A549 (cell line): ENCODE measurements around the gene AFG1L. TPM values are rescaled to one million over a fixed set of nuclear protein-coding genes. Genes with fewer than 3 reads are reported as not detected.

ENCODE experiments used
- ATAC-seq, 2 experiments: fragments of 200-7000 bp in 1 of 2; fragments of >200 bp in 1 of 2; cut with Nextera tagmentation in 1 of 2; cut with Tn5 transposase in 1 of 2; 3 replicates each; pipeline versions ENCODE4 v1.8.0 to v1.9.1; 2018 to 2020; ENCODE audit warnings: mild to moderate bottlenecking in 1 of 2, moderate library complexity in 1 of 2
- CTCF ChIA-PET: fragments of 300-600 bp; sonication (Branson Sonifier 250); formaldehyde crosslinking; extraction: SDS; loops from one replicate; lab custom pipeline; 2021; ENCODE audit warnings: antibody characterized with exemption, inconsistent platforms; lab: Yijun Ruan, JAX
- POLR2A ChIA-PET: fragments of 350-600 bp; formaldehyde crosslinking; extraction: SDS; loops from one replicate; lab custom pipeline; 2021; ENCODE audit warnings: antibody characterized with exemption, inconsistent platforms; lab: Yijun Ruan, JAX
- DNase-seq, 2 experiments: peaks; one replicate each; pipeline versions ENCODE4 v3.0.0 to v3.0.0-alpha.2; 2011 to 2016; ENCODE audit warnings: low read depth in 1 of 2, low spot score in 1 of 2
- FAIRE-seq: peaks from 2 replicates; lab custom pipeline; 2011; peaks lifted over from hg19 to GRCh38; lab: Jason Lieb, UNC
- H3K27ac ChIP-seq, 2 experiments: fragments of >200 bp; sonication (Bioruptor Twin); formaldehyde crosslinking; 3 replicates each; pipeline ENCODE4 v1.5.1; 2016 to 2017
- H3K4me1 ChIP-seq: fragments of >200 bp; sonication (Bioruptor Twin); formaldehyde crosslinking; 3 replicates; pipeline ENCODE4 v1.6.1; 2016
- H3K4me2 ChIP-seq: fragments of >200 bp; sonication (Bioruptor Twin); formaldehyde crosslinking; 3 replicates; pipeline ENCODE4 v1.6.1; 2016
- H3K4me3 ChIP-seq: fragments of >200 bp; sonication (Bioruptor Twin); formaldehyde crosslinking; 3 replicates; pipeline ENCODE4 v1.5.1; 2016
- H3K9me3 ChIP-seq: fragments of >200 bp; sonication (Bioruptor Twin); formaldehyde crosslinking; 3 replicates; pipeline ENCODE4 v1.6.1; 2016
- BHLHE40 ChIP-seq: IDR thresholded peaks from 2 replicates; pipeline ENCODE4 v1.6.1; 2012; ENCODE audit warnings: low read depth, low read length, inconsistent platforms
- CBX8 ChIP-seq: fragments of 200-600 bp; sonication (generic); IDR thresholded peaks from 2 replicates; pipeline ENCODE4 v1.6.1; 2016
- CEBPB ChIP-seq, 2 experiments: fragments of >200 bp in 1 of 2; sonication (Bioruptor Twin) in 1 of 2; formaldehyde crosslinking in 1 of 2; IDR thresholded peaks; 2 replicates each; pipeline ENCODE4 v1.6.1; 2012 to 2016
- CHD2 ChIP-seq: fragments of 150-350 bp; IDR thresholded peaks from 2 replicates; pipeline ENCODE4 v1.6.1; 2014; ENCODE audit warnings: low read length; ENCODE audit not compliant: partially characterized antibody
- EP300 ChIP-seq, 2 experiments: fragments of >200 bp; sonication (Bioruptor Twin); formaldehyde crosslinking; IDR thresholded peaks; 2 replicates in 1 of 2; 3 replicates in 1 of 2; pipeline ENCODE4 v1.6.1; 2016 to 2017
- HEYL ChIP-seq: fragments of 250-450 bp; sonication (Bioruptor Pico); IDR thresholded peaks from 2 replicates; pipeline ENCODE4 v1.8.0; 2021; ENCODE audit warnings: mild to moderate bottlenecking, moderate library complexity
- HOXB5 ChIP-seq: fragments of 250-450 bp; sonication (Bioruptor Pico); IDR thresholded peaks from 2 replicates; pipeline ENCODE4 v1.5.0; 2020; ENCODE audit warnings: mild to moderate bottlenecking, moderate library complexity
- JUNB ChIP-seq: fragments of >200 bp; sonication (Bioruptor Twin); formaldehyde crosslinking; IDR thresholded peaks from 2 replicates; pipeline ENCODE4 v1.6.1; 2016
- KDM5A ChIP-seq: fragments of 200-600 bp; sonication (generic); IDR thresholded peaks from 2 replicates; pipeline ENCODE4 v1.6.1; 2016; ENCODE audit warnings: antibody characterized with exemption, mild to moderate bottlenecking
- NFE2L2 ChIP-seq: fragments of 150-350 bp; conservative IDR thresholded peaks from 2 replicates; pipeline ENCODE4 v1.6.1; 2014; ENCODE audit warnings: low read length
- PHF8 ChIP-seq: fragments of 200-600 bp; sonication (generic); IDR thresholded peaks from 2 replicates; pipeline ENCODE4 v1.6.1; 2016; ENCODE audit warnings: low read depth, mild to moderate bottlenecking, antibody characterized with exemption, moderate library complexity, borderline replicate concordance
- POLR2A ChIP-seq: IDR thresholded peaks from 2 replicates; pipeline ENCODE4 v1.6.1; 2012; ENCODE audit warnings: mild to moderate bottlenecking, low read length
- POLR2AphosphoS2 ChIP-seq: conservative IDR thresholded peaks from 2 replicates; pipeline ENCODE4 v1.6.1; 2012; ENCODE audit warnings: low read length, improper control_type of control experiment, inconsistent platforms
- SREBF2 ChIP-seq: fragments of 450-650 bp; IDR thresholded peaks from 2 replicates; pipeline ENCODE4 v1.6.1; 2014; ENCODE audit warnings: mild to moderate bottlenecking, moderate library complexity
- TFCP2L1 ChIP-seq: fragments of 250-450 bp; sonication (Bioruptor Pico); IDR thresholded peaks from 2 replicates; pipeline ENCODE4 v1.5.0; 2021; ENCODE audit warnings: mild to moderate bottlenecking
- TP53 ChIP-seq: fragments of 250-450 bp; sonication (Bioruptor Pico); IDR thresholded peaks from 2 replicates; pipeline ENCODE4 v1.5.0; 2021; ENCODE audit warnings: mild to moderate bottlenecking, moderate library complexity
- ZC3H11A ChIP-seq: fragments of 450-650 bp; IDR thresholded peaks from 2 replicates; pipeline ENCODE4 v1.6.1; 2014; ENCODE audit warnings: antibody characterized with exemption, mild to moderate bottlenecking
- ZFP36 ChIP-seq: fragments of 450-650 bp; IDR thresholded peaks from 2 replicates; pipeline ENCODE4 v1.6.1; 2014; ENCODE audit warnings: borderline replicate concordance; ENCODE audit not compliant: partially characterized antibody
- ZNF302 ChIP-seq: fragments of 250-450 bp; sonication (Bioruptor Pico); IDR thresholded peaks from 2 replicates; pipeline ENCODE4 v1.9.0; 2021; ENCODE audit warnings: inconsistent platforms, mild to moderate bottlenecking, moderate library complexity
- WGBS: methylation state at CpG from one replicate; pipeline ENCODE4 v1.1.6; 2017; ENCODE audit errors: missing lambda C conversion rate; 5-methylcytosine and 5-hydroxymethylcytosine counted together
- polyA plus RNA-seq, 4 experiments: library from polyadenylated mRNA; depleted of rRNA in 3 of 4; stranded (reverse); fragments of >200 nt; fragmentation: RNase III in 1 of 4; extraction: RNeasy Plus Mini Kit Qiagen cat#74134 plus additional on column Dnase treatment in 1 of 4; gene quantifications; 2 replicates in 3 of 4; 3 replicates in 1 of 4; pipeline ENCODE4 v1.2.3, GENCODE V29; 2011 to 2017
- TF ChIP-seq, protein P1 (sequence below): fragments of >200 bp; sonication (Bioruptor Twin); formaldehyde crosslinking; IDR thresholded peaks from 2 replicates; pipeline ENCODE4 v1.6.1; 2016
- TF ChIP-seq, protein P2 (sequence below): fragments of 450-650 bp; IDR thresholded peaks from 2 replicates; pipeline ENCODE4 v1.6.1; 2014; ENCODE audit warnings: antibody characterized with exemption
- TF ChIP-seq, protein P3 (sequence below): IDR thresholded peaks from 2 replicates; pipeline ENCODE4 v1.6.1; 2012
- TF ChIP-seq, protein P4 (sequence below): fragments of >200 bp; sonication (Bioruptor Twin); formaldehyde crosslinking; IDR thresholded peaks from 3 replicates; pipeline ENCODE4 v1.6.1; 2016

Gene AFG1L
- polyA plus RNA-seq, 2 of the 4 experiments (the other 2 are of a cell fraction), result 1.3 to 2.3 TPM

DNA sequence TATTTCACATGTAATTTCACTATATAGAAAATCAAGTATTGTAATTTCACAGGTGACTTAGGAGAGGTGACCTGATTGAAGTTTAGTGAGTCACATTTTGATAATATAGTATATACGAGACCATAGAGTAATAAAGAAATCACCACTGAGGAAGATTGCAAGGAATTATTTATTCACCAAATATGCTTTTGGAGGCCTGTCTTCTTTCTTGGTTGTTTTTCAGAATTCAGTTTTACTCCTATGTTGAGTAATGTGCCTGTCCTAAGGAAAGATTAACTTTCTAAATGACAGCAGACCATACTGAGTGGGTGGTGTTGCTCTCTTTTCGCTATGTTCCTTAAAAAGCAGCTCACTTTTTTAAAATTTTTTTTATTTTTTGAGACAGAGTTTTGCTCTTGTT is 178.3 kb downstream of the AFG1L start:
- H3K4me2 ChIP-seq, result no peak overlapping the region
- DNase-seq (no peak), ATAC-seq (no peak), FAIRE-seq (no peak)
- no peak overlapping the region for H3K4me3 ChIP-seq
- ChIA-PET CTCF (no interaction called here), POLR2A (no interaction called here)
- H3K27ac ChIP-seq, result no peak overlapping the region
- TF ChIP-seq ZNF302 (CRISPR knock-in tag) (no peak), ZC3H11A (no peak), KDM5A (no peak), SREBF2 (no peak), EP300 (IDR thresholded peaks at IDR 0.05) (no peak), POLR2AphosphoS2 (no peak), JUNB (no peak), POLR2A (no peak), HEYL (no peak), TP53 (CRISPR knock-in tag) (no peak), NFE2L2 (no peak), CEBPB (IDR thresholded peaks at IDR 0.05) (no peak), ZFP36 (no peak)
- TF ChIP-seq, protein P1, sequence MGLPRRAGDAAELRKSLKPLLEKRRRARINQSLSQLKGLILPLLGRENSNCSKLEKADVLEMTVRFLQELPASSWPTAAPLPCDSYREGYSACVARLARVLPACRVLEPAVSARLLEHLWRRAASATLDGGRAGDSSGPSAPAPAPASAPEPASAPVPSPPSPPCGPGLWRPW, result no peak
- TF ChIP-seq, protein P2, sequence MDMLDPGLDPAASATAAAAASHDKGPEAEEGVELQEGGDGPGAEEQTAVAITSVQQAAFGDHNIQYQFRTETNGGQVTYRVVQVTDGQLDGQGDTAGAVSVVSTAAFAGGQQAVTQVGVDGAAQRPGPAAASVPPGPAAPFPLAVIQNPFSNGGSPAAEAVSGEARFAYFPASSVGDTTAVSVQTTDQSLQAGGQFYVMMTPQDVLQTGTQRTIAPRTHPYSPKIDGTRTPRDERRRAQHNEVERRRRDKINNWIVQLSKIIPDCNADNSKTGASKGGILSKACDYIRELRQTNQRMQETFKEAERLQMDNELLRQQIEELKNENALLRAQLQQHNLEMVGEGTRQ, result no peak
- TF ChIP-seq, protein P3, sequence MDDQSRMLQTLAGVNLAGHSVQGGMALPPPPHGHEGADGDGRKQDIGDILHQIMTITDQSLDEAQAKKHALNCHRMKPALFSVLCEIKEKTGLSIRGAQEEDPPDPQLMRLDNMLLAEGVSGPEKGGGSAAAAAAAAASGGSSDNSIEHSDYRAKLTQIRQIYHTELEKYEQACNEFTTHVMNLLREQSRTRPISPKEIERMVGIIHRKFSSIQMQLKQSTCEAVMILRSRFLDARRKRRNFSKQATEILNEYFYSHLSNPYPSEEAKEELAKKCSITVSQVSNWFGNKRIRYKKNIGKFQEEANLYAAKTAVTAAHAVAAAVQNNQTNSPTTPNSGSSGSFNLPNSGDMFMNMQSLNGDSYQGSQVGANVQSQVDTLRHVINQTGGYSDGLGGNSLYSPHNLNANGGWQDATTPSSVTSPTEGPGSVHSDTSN, result no peak
- TF ChIP-seq, all 56 proteins: peak for 0
- H3K9me3 ChIP-seq, result no peaks in the 10 kb centered on the region
- no peaks in the 10 kb centered on the region for H3K4me1 ChIP-seq
- WGBS, result 75% methylated on average over 2 of the region's 2 CpGs

DNA sequence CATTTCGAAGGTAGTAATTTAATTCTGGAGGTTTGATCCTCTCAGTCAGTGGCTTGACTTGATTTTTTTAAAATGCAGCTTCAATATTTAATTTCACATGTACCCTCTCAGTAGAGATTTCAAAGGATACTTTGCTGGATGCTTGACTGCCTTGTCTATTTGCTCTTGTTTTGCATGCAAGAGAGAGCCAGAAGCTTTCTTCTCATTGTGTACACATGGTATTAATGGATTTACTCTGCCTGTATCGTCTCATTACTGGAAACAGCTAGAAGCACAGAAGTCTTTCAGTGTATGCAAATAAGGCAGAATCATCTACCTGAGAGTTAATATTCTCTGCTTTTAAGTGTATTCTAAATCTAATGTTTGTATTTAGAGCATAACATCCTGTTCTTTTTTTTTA is 181.5 kb downstream of the AFG1L start:
- no peak for FAIRE-seq
- TF ChIP-seq TP53 (CRISPR knock-in tag), result no peak
- TF ChIP-seq, protein P4, sequence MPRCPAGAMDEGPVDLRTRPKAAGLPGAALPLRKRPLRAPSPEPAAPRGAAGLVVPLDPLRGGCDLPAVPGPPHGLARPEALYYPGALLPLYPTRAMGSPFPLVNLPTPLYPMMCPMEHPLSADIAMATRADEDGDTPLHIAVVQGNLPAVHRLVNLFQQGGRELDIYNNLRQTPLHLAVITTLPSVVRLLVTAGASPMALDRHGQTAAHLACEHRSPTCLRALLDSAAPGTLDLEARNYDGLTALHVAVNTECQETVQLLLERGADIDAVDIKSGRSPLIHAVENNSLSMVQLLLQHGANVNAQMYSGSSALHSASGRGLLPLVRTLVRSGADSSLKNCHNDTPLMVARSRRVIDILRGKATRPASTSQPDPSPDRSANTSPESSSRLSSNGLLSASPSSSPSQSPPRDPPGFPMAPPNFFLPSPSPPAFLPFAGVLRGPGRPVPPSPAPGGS, result no peak
- TF ChIP-seq POLR2A, result no peak
- no peak for TF ChIP-seq ZFP36
- no peak for TF ChIP-seq ZNF302 (CRISPR knock-in tag)
- TF ChIP-seq HOXB5 (CRISPR knock-in tag), result no peak
- TF ChIP-seq CBX8, result no peak
- TF ChIP-seq KDM5A, result no peak
- H3K4me3 ChIP-seq, result no peak overlapping the region
- H3K4me1 ChIP-seq, result no peaks in the 10 kb centered on the region
- H3K27ac ChIP-seq, result no peak overlapping the region
- no peak for ATAC-seq
- ChIA-PET CTCF (interaction anchor here (2.7 kb wide), 1 partner anchor 15 kb away, joined by 14 read pairs; no protein-coding TSS in a partner anchor), POLR2A (no interaction called here)
- WGBS, result 59% methylated on average over 2 of the region's 2 CpGs
- H3K4me2 ChIP-seq, result no peak overlapping the region
- H3K9me3 ChIP-seq, result no peaks in the 10 kb centered on the region
- DNase-seq, result no peak

DNA sequence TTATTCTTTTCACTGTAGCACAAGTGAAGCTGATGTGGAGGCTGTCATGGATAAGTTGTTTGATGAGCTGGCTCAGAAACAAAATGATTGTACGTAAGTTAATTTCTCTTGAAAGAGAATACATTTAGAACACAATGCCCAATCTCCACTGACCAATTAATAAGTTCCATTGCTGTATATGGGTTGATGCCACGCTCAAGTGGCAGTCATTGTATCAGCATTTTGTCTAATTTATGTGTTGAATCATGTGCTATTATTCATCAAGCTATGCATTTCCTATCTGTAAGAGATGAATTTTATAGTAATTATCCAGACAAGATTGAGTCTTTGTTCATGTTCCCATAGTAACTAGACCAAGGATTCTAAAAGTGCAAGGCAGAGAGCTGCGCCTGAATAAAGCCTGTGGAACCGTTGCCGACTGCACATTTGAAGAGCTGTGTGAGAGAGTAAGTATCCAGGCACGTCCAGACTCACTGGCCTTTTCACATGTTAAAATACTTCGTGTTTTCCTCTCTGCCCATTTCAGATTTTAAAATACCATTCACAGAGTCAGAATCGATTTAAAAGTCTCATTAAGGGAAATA is 182.1 kb downstream of the AFG1L start:
- 77% methylated on average over 8 of the region's 8 CpGs for WGBS
- H3K9me3 ChIP-seq, result no peaks in the 10 kb centered on the region
- ChIA-PET CTCF (interaction anchor here (2.7 kb wide), 1 partner anchor 15 kb away, joined by 14 read pairs; no protein-coding TSS in a partner anchor), POLR2A (no interaction called here)
- H3K4me3 ChIP-seq, result no peak overlapping the region
- FAIRE-seq (no peak), DNase-seq (no peak), ATAC-seq (no peak)
- H3K4me1 ChIP-seq, result no peaks in the 10 kb centered on the region
- TF ChIP-seq TFCP2L1 (CRISPR knock-in tag) (no peak), JUNB (no peak), BHLHE40 (no peak), TP53 (CRISPR knock-in tag) (no peak), CHD2 (no peak), PHF8 (no peak)
- H3K4me2 ChIP-seq, result no peak overlapping the region
- no peak overlapping the region for H3K27ac ChIP-seq
